IMR-90 (cell line): ENCODE measurements around the gene LCP1. TPM values are rescaled to one million over a fixed set of nuclear protein-coding genes. Genes with fewer than 3 reads are reported as not detected.

ENCODE experiments used
- ATAC-seq: fragments of 200-7000 bp; cut with Tn5 transposase; 2 replicates; pipeline ENCODE4 v1.9.1; 2020; ENCODE audit warnings: low read depth, mild to moderate bottlenecking, moderate library complexity
- BruUV-seq: library from RNA; stranded (reverse); fragments of 400-500 nt; replicated peaks from 2 replicates; lab custom pipeline; 2021; lab: Mats Ljungman, UMichigan
- CTCF ChIA-PET: fragments of 300-600 bp; formaldehyde crosslinking; extraction: SDS; loops from one replicate; lab custom pipeline; 2021; ENCODE audit warnings: antibody characterized with exemption; lab: Yijun Ruan, JAX
- POLR2A ChIA-PET: fragments of 300-600 bp; sonication (Branson Sonifier 250); formaldehyde crosslinking; loops from one replicate; lab custom pipeline; 2022; ENCODE audit warnings: antibody characterized with exemption; ENCODE audit not compliant: unreplicated experiment; lab: Charles Lee
- DNase-seq: peaks from one replicate; pipeline ENCODE4 v3.0.0; 2013
- H2AFZ ChIP-seq: replicated peaks from 2 replicates; pipeline ENCODE3; 2013; ENCODE audit warnings: low read length, mild to moderate bottlenecking; ENCODE audit not compliant: poor library complexity
- H2AK5ac ChIP-seq: 2 replicates; pipeline ENCODE4 v1.6.1; 2013; ENCODE audit warnings: low read depth, low read length, inconsistent platforms
- H2AK9ac ChIP-seq: replicated peaks from 2 replicates; pipeline ENCODE3; 2013; ENCODE audit warnings: mild to moderate bottlenecking, low read depth, low read length, moderate library complexity; ENCODE audit not compliant: poor library complexity
- H2BK120ac ChIP-seq: 2 replicates; pipeline ENCODE4 v1.6.1; 2013; ENCODE audit warnings: low read depth, low read length, inconsistent platforms
- H2BK15ac ChIP-seq: 3 replicates; pipeline ENCODE4 v1.6.1; 2013; ENCODE audit warnings: low read depth, low read length, inconsistent platforms
- H2BK20ac ChIP-seq: 2 replicates; pipeline ENCODE4 v1.6.1; 2013; ENCODE audit warnings: low read depth, mild to moderate bottlenecking, inconsistent platforms, low read length, moderate library complexity
- H2BK5ac ChIP-seq: 2 replicates; pipeline ENCODE4 v1.6.1; 2013; ENCODE audit warnings: mild to moderate bottlenecking, low read depth, low read length, inconsistent platforms; ENCODE audit not compliant: poor library complexity, severe bottlenecking
- H3K14ac ChIP-seq: replicated peaks from 2 replicates; pipeline ENCODE4 v1.6.1; 2013; ENCODE audit warnings: low read depth, low read length, inconsistent platforms
- H3K18ac ChIP-seq: 2 replicates; pipeline ENCODE4 v1.6.1; 2013; ENCODE audit warnings: low read depth, low read length, control low read depth
- H3K23ac ChIP-seq: 2 replicates; pipeline ENCODE4 v1.6.1; 2013; ENCODE audit warnings: low read depth, low read length, inconsistent platforms
- H3K27ac ChIP-seq: 2 replicates; pipeline ENCODE4 v1.5.1; 2013; ENCODE audit warnings: mild to moderate bottlenecking, control low read depth, low read length; ENCODE audit not compliant: insufficient read depth
- H3K27me3 ChIP-seq: 2 replicates; pipeline ENCODE4 v1.6.1; 2013; ENCODE audit warnings: low read length; ENCODE audit not compliant: control insufficient read depth, insufficient read depth
- H3K36me3 ChIP-seq: 2 replicates; pipeline ENCODE4 v1.6.1; 2013; ENCODE audit warnings: low read length, mixed read lengths; ENCODE audit not compliant: control insufficient read depth, insufficient read depth
- H3K4ac ChIP-seq: 2 replicates; pipeline ENCODE4 v1.6.1; 2013; ENCODE audit warnings: low read depth, low read length, inconsistent platforms
- H3K4me1 ChIP-seq: 2 replicates; pipeline ENCODE4 v1.6.1; 2013; ENCODE audit warnings: low read length, mixed read lengths; ENCODE audit not compliant: control insufficient read depth, insufficient read depth
- H3K4me2 ChIP-seq: 2 replicates; pipeline ENCODE4 v1.6.1; 2013; ENCODE audit warnings: low read depth, mild to moderate bottlenecking, control low read depth, low read length, moderate library complexity
- H3K4me3 ChIP-seq: 2 replicates; pipeline ENCODE4 v1.5.1; 2013; ENCODE audit warnings: low read depth, mild to moderate bottlenecking, control low read depth, low read length, moderate library complexity; ENCODE audit not compliant: insufficient read depth
- H3K56ac ChIP-seq: 2 replicates; pipeline ENCODE4 v1.6.1; 2013; ENCODE audit warnings: low read length, inconsistent platforms; ENCODE audit not compliant: insufficient read depth; ENCODE audit errors: extremely low read depth
- H3K79me1 ChIP-seq, 2 experiments: 2 replicates each; pipeline ENCODE4 v1.6.1; 2013; ENCODE audit warnings: low read length in 2 of 2, inconsistent platforms in 1 of 2, low read depth in 1 of 2
- H3K9ac ChIP-seq: 2 replicates; pipeline ENCODE4 v1.6.1; 2013; ENCODE audit warnings: low read depth, low read length, control low read depth
- H3K9me1 ChIP-seq: 2 replicates; pipeline ENCODE4 v1.6.1; 2013; ENCODE audit warnings: low read length, inconsistent platforms; ENCODE audit not compliant: insufficient read depth
- H3K9me3 ChIP-seq: 2 replicates; pipeline ENCODE4 v1.6.1; 2013; ENCODE audit warnings: low read length; ENCODE audit not compliant: control insufficient read depth, insufficient read depth
- H4K20me1 ChIP-seq: 2 replicates; pipeline ENCODE4 v1.6.1; 2013; ENCODE audit warnings: low read length, inconsistent platforms; ENCODE audit not compliant: insufficient read depth
- H4K5ac ChIP-seq: 2 replicates; pipeline ENCODE4 v1.6.1; 2013; ENCODE audit warnings: mild to moderate bottlenecking, low read depth, low read length, control low read depth
- H4K8ac ChIP-seq, 2 experiments: 2 replicates each; pipeline ENCODE4 v1.6.1; 2013; ENCODE audit warnings: low read depth in 2 of 2, low read length in 2 of 2, control low read depth in 1 of 2, inconsistent platforms in 1 of 2
- H4K91ac ChIP-seq: 2 replicates; pipeline ENCODE4 v1.6.1; 2013; ENCODE audit warnings: low read depth, low read length, inconsistent platforms; ENCODE audit not compliant: insufficient read depth
- MXI1 ChIP-seq: IDR thresholded peaks from 2 replicates; pipeline ENCODE4 v1.6.1; 2012; ENCODE audit warnings: low read depth, mild to moderate bottlenecking, low read length, moderate library complexity, borderline replicate concordance
- RAD21 ChIP-seq: IDR thresholded peaks from 2 replicates; pipeline ENCODE4 v1.6.1; 2012; ENCODE audit warnings: low read length, improper control_type of control experiment
- WGBS, 2 experiments: methylation state at CpG; one replicate each; pipeline versions ENCODE4 v1.1.5 to v1.1.7; 2013; ENCODE audit warnings: missing lambda C conversion rate in 2 of 2; ENCODE audit not compliant: insufficient read length in 1 of 2; ENCODE audit errors: extremely low coverage in 2 of 2; 5-methylcytosine and 5-hydroxymethylcytosine counted together
- dilution Hi-C: fragments of 300-500 bp; cut with HindIII; formaldehyde crosslinking; loops from one replicate; pipeline ENCODE4 v1.14.3; 2018; ENCODE audit warnings: low sequenced_read_pairs; ENCODE audit not compliant: unreplicated experiment
- in situ Hi-C: fragments of 300-500 bp; cut with MboI; formaldehyde crosslinking; loops from 3 replicates; pipeline ENCODE4 v1.14.3; 2019; ENCODE audit warnings: low sequenced_read_pairs, inconsistent platforms, mixed read lengths
- intact Hi-C: fragments of 100-400 bp; cut with micrococcal nuclease; formaldehyde crosslinking; loops from 2 replicates; pipeline ENCODE4 v1.10.0; 2022
- polyA plus RNA-seq, 3 experiments: library from polyadenylated mRNA; depleted of rRNA; stranded (reverse); fragments of >200 nt; gene quantifications; 2 replicates each; pipeline ENCODE4 v1.2.3, GENCODE V29; 2012; ENCODE audit warnings: low replicate concordance in 1 of 3
- total RNA-seq: library from RNA; depleted of rRNA; stranded (reverse); fragments of >200 nt; gene quantifications from 2 replicates; pipeline ENCODE4 v1.2.3, GENCODE V29; 2012

The LCP1 gene
- total and polyA plus RNA-seq, 2 of the 4 experiments (the other 2 are of a cell fraction): not detected

DNA sequence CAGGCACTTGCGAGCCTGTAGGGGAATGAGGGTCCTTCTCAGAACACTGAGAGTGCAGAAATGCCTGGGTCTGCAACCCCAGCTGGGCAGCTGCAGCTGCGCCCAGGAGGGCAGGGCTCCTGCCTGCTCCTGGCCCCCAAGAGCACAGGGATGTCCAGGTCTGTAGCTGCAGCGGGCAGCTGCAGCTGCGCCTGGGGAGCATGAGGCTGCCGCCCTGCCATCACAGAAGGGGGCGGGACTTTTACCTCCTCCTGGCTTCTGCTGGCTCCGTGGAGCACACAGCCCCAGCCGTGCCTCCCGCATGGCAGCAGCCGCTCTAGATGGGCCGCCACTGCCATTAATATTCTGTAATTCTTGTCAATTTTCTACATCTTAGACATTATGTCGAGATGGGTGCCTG, 95.0 kb downstream of the LCP1 start:
- POLR2A ChIA-PET: no interaction called here

More for the DNA sequence above, 95.0 kb downstream of the LCP1 start:
- TF ChIP-seq MXI1 (no peak), RAD21 (no peak)
- Histone ChIP-seq H3K14ac (no peak overlapping the region), H3K4me3 (no peak overlapping the region), H2BK20ac (no peak overlapping the region), H2BK120ac (no peak overlapping the region), H2AK5ac (no peak overlapping the region), H3K36me3 (no peaks in the 10 kb centered on the region), H4K91ac (no peak overlapping the region), H3K4me2 (no peak overlapping the region), H3K9me3 (no peaks in the 10 kb centered on the region), H3K9ac (no peak overlapping the region), H3K27ac (no peak overlapping the region), H3K79me1 (no peaks in the 10 kb centered on the region), H3K23ac (no peak overlapping the region), H3K9me1 (no peaks in the 10 kb centered on the region), H2AK9ac (no peak overlapping the region), H3K4me1 (no peaks in the 10 kb centered on the region), H2BK5ac (no peak overlapping the region), H3K4ac (no peak overlapping the region), H4K5ac (no peak overlapping the region), H4K8ac (no peak overlapping the region), H3K56ac (no peak overlapping the region), H4K20me1 (no peaks in the 10 kb centered on the region), H2AFZ (no peak overlapping the region), H3K27me3 (peaks cover 2% of the 10 kb centered on the region; the same call in 1 of the 2 replicates), H3K18ac (no peak overlapping the region), H2BK15ac (no peak overlapping the region)
- dilution Hi-C loops (no loop called here), in situ Hi-C loops (no loop called here), intact Hi-C loops (no loop called here)
- ATAC-seq: no peak
- 84% methylated on average over 6 of the region's 12 CpGs; no CpG with 5 or more reads in 1 of the 2 experiments for WGBS, 2 experiments
- no TSS peak for BruUV-seq
- CTCF ChIA-PET: no interaction called here
- no peak for DNase-seq
